Cerebellar cortex (tissue), 1 donor: Measurements from ENCODE around the gene XYLT1.

Experiments
- DNase-seq: peaks from one replicate; pipeline ENCODE4 v3.0.0-alpha.2; 2015; ENCODE audit warnings: low spot score

XYLT1 gene

DNA sequence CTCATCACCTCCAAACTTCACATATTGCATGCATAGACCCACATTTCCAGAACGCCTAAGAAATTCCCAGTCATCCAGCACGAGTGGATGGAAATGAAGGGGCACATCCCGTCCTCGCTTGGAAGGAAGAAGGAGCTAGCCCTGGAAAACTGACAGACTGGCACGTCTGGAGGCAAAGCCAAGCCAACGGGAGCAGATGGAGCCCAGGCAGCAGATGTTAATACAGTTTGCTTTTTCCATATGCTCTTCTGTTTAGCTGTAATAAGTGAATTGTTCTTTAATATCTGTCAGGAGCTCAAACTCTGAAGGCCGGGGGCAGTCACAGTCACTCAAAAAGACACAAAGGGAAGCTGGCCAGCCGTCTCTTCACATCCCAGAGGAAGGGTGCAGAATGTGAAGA lies 187.7 kb downstream of the XYLT1 start:
- DNase-seq, result peak; percentile 44

DNA sequence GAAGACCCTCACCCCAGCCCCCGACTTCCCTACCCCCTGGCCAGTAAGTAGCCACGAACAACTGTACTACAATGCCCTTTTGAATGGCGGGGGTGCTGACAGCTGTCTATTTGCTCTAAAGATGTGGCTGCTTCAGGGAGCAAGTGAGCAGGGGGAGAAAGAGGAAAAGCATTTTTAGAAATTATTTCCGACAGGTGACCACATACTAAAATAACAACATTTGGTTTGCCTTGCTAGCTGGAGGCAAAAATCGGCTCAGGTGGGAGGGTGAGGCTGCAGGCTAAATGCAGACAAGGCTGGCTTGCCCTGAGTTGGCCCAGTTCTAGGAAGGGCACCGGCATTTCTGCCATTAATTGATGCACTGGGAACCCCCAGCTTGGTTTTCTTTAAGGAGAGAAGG lies 188.5 kb downstream of the XYLT1 start:
- DNase-seq, result no peak

DNA sequence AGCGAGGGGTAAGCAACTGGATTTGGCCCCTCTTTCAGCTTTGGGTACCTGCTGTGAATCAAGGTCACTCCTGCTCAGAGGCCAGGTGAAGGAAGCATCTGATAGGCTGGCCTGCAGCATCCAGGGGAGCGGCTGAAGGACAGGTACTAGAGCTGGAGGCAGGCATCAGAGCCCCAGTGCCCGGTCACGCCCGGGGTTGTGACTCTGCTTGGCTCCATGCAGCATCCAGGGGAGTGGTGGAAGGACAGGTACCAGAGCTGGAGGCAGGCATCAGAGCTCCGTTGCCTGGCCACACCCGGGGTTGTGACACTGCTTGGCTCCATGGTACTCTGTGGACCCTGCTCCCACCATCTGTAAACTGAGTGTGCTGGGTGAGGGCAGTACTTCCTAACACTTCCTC lies 189.7 kb downstream of the XYLT1 start:
- no peak for DNase-seq

DNA sequence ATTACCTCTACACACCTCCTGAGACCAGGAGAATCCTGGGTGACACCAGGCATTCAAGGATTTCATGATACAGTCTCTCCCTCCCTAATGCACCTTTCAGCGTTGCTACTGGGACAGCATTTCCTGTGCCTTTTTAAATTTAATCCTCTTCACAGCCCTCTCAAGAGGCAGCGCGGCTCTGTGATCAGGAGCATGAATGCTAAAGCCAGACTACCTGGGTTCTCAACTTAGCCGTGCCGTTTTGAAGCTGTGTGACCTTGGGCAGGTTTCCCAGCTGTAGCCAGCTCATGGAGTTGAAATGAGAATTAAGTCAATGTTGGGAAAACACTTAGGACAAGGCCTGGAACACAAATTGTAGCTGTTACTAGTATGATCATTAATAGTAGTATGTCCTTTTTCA lies 191.8 kb downstream of the XYLT1 start:
- no peak for DNase-seq

DNA sequence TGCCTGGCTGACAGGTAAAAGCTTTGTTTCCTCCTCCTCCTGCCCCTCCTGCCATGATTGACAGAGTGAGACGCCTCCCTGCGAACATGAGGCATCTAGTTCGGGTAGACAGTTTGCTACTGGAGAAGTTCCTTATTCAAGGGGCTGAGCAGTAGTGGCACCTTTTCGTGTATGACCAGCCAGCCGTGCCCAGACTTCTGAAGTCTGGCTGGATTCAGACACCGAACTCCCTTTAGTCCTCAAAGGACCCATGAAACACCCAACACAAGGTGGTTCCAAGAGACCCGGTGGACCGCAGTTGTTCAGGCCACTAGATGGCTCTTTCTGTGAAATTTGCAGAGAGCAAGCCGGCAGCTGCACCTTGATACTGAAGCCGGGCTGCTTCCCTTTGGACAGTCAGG lies 192.8 kb downstream of the XYLT1 start:
- DNase-seq, result no peak

DNA sequence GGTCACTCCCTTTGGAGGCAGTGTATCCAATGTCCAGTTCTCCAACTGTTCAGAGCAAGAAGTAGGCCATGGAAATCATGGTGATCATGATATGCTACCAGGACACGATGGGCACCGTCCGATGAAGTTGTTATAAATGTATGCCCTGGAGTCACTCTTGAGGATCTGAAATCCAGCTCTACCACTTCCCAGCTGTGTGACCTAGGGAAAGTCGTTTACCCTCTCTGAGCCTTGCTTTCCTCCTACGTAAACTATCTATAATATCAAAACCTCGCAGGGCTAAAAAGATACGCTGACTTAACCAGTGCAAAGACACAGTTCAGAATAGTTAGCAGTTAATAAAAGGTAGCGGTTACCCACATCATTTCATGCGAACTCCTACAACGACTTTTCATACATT lies 194.2 kb downstream of the XYLT1 start:
- DNase-seq, result no peak

DNA sequence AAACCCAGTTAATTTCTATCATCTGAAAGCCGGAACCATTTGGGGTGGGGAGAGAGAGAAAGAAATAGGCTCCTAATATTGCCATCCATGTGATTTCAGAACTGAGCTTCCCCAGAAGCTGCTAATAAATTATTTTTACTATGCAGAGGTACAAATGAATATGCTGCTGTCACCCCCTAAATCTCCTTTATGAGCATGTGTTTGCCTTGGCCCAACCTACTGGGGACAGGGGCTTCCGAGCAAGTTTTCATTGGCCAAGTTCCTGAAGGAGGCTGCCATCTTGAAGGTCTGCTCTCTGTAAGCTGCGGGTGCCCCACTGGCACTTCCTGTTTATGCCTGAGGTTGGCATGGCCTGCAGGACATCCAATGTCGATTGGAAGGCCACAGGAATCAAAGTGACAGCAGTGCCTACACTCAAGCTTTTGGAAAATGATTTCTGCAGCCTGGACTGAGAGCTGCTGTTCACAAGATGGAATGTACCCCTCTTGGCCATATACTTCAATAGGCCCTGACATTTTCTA lies 194.7 kb downstream of the XYLT1 start:
- no peak for DNase-seq

DNA sequence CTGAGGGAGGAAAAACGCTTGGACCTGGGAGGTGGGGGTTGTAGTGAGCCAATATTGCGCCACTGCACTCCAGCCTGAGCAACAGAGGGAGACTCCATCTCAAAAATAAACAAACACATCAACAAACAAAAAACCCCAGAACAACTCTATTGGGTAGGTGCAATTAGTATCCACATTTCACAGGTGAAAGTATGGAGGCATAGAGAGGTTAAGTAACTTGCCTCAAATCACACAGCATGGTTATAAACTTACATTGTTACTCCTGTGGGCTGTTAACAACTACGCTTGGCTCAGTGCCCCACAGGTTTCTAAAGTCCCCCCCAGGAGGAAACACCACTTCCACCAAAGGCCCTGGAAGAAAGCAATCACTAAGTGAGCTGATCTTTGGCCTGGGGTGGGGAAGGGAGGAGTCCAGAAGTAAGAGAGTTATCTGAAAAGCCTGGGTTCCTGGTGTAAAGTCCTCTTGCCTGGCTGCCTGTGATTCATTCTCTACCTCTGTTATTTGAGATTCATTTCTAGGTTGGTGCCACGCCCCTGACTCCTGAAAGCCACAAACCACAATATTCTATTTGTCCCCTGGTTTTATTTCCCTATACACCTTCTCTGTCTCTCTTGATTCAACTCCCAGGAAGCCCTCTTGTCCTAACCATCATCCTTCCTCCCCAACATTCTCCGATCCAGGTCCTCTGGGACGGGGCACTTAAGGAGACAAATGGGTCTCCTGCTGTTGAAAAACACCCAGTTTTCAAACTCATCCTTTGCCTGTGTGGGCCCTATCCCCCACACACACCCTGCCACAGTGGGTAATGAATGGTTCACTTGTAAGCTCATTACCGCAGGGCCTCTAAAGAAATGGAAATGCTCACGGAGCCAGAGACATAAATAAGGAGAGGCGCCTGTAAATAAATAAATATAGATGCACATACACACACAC lies 195.4 kb downstream of the XYLT1 start:
- no peak for DNase-seq

DNA sequence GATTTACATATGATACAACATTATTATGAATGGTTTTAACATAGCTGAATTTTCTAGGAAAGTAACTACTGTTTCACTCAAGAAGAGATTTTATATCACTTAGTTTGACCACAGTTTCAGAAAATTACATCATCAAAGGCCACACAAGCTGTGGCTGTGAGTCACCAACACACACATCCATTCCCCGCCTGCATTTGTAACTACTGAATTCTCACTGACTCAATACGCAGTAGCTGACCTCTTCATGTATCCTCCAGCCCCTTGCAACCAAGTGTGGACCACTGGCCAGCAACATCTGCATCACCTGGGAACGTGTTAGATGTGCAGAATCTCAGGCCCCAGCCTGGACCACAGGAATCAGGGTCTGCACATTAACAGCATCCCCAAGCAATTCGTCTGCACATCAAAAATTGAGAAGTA lies 197.6 kb downstream of the XYLT1 start:
- DNase-seq, result no peak

DNA sequence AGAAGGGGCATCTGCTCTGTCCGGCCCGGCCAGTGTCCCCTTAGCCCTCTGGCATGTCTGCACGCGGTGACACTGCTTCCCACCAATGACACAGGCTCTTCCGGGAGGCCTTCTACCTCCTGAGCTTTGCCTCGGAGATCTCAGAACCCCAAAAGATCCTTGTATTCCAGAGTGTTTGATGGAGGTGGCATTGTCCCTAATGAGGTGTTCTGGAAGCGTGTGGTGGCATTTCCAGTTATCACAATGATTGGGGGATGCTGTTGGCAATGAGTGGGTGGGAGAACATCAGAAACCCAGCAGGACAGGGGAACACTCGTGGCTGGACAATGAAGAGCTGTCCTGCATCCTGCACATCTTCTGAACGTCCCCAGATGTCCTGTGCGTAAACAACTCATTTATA lies 198.0 kb downstream of the XYLT1 start:
- DNase-seq, result no peak

DNA sequence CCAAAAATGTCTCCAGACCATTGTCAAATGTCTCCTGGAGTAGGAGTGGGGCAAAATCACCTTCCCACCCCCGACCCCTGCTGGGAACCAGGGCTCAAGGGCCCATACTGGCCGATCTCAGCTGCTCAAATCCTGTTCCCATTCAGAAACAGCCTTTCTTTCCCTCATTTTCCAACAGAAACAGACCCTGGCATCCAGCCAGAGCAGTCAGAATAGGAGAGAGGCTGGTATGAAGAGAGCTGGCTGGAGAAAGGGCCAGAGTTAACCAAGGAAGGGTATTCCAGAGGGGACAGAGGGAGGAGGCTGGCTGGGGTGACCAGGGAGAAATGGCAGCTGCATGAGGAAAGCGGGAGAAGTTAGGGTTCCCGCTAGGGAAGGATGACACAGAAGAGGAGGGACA lies 199.1 kb downstream of the XYLT1 start:
- DNase-seq, result peak; percentile 12

DNA sequence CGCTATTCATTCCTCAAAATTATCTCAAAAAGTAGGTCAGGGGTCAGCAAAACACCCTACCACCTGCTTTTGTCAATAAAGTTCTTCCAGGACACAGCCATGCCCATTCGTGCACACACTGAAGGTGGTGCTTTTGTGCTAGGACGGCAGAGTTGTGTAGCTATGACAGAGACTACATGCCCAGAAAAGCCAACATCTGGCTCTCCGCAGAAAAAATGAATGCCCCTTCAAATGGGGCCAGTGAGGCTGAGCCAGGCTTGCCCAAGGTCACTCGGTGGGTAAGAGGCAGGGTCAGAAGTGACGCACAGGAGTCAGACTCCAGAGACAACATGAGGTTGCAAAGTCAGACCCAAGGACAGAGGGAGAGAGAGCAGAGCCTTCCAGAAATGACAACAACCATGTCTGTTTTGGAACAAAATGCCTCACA lies 200.1 kb downstream of the XYLT1 start:
- no peak for DNase-seq

DNA sequence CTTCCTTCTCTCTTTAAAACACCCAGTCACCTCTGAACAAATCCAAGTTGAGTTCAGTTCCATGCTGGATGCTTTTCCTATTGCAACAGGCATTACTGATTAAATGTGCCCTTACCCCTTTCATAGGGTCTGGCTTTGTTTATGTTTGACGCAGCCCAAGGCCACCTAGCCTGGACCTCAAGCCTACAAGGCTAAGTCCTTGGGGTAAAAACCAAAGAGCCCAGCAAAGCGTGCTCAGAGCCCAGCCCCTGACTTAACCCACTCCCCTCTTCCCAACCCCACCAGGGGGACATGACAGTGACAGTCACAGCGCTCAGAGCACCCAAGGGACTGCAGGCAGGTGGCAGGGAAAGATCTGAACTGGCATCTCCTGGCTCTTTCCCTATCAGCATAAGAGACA lies 200.6 kb downstream of the XYLT1 start:
- no peak for DNase-seq

DNA sequence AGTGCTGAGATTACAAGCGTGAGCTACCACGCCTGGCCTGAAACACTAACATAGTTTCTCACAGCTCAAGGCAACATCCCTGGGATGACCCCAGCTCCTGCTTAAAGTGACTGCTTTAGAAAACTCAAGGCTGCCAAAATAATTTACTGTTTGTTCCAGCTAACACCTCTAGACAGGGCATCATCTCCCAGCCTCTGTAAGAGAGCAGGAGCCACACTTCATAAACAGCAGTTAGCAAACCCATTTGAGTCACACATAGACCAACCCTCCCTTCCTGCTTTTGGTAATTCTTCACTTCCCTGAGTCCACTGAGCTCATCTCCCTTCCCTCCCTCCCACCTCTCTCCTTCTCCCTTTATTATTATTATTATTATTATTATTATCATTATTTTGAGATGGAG lies 201.3 kb downstream of the XYLT1 start:
- DNase-seq, result no peak

DNA sequence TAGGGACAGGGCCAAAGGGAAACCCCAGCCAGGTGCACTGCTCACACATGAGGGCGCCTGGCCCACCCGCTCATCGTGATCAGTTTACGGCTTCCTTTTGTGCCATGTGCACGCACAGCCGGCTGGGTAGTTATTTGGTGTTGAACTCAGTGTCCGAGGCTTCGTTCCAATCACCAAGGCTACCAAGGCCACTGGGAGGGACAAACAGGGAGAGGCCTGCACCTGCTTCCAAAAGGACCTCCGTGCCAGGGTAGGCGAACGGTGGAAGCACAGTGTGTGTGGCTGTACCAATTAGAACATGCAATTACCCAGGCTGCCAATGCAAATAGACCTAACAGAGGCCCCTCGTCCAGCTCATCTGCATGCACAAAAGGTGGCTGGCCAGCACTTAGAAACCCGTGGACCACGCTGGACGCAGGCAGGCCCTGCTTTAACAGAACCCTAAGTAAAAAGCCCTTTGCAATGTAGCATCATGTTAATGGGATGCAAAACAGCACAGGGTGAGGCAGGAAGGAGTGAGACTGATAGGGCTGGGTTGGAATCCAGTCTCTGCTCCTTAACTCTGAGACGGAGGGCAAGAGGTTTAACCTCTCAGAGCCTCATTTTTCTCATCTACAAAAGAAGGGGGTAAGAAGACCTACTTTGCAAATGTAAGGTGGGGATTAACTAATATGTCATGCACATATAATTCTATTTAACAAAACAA lies 204.0 kb downstream of the XYLT1 start:
- peak; percentile 21 for DNase-seq

DNA sequence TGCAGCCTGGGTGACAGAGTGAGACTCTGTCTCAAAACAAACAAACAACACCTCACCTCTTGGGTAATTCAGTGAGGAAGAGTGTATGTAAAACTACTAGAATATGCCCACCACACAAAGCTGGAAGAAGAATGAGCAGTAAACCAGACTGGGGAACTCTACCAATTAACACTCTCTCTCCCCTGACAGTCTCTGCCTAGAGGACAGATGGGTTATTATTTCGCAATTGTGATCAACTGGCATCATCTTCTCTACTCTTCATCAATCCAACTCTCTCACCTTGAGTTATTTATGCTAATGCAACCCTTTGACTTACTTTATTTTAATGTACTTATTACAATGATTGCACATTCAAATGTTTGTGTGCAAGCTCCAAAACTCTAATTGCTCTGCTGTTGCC lies 205.6 kb downstream of the XYLT1 start:
- no peak for DNase-seq

DNA sequence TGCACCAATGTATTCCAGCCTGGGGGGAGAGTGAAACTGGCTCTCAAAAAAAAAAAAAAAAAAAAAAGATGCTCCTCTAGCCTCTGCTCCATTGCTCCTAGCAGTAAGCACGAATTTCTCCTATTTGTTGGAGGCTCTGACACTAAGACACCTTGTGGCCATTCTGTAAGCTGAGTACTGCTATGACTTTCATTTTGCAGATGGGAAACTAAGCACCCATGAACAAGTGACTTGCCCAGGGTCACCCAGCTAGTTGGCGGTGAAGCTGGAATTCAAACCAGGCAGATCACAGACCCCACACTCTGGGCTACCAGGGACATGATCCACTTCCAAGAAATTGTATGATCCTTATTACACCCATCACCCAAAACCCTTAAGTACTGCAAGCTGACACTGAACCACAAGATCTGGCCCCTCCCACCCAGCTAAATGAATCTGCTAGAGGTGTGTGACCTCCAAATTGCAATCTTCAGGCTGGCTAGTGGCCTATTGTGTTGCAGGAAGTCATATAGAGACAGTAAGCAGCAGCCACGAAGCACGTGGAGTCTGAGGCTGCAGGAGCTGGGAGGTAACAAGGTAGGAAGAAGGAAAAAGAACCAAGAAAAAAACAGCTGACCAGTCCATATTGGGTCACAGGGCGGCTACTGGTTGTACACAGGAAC lies 209.4 kb downstream of the XYLT1 start:
- no peak for DNase-seq

DNA sequence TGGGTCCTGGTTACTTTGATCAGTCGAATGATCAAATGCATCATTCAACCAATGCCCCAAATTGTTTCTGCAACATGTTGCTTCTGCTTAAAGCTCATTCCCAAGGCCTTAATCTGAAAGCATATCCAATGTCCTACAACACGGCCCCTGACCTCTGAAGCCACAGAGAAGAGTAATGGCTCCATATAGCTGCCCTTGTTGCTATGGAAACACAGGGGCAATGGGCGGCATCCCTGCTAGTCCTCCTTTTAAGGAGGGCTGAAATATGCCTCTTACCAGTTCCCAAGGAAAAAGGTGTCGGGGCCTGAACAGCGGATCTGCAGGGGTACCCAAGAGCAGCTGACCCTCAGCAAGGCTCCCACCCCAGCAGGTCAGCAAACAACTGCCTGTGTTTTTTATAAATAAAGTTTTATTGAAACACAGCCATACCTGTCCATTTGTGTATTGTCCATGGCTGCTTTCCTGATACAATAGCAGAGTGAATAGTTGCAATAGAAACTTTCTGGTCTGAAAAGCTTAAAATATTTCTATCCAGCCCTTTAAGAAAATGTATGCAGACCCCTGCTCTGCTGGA lies 210.4 kb downstream of the XYLT1 start:
- no peak for DNase-seq

DNA sequence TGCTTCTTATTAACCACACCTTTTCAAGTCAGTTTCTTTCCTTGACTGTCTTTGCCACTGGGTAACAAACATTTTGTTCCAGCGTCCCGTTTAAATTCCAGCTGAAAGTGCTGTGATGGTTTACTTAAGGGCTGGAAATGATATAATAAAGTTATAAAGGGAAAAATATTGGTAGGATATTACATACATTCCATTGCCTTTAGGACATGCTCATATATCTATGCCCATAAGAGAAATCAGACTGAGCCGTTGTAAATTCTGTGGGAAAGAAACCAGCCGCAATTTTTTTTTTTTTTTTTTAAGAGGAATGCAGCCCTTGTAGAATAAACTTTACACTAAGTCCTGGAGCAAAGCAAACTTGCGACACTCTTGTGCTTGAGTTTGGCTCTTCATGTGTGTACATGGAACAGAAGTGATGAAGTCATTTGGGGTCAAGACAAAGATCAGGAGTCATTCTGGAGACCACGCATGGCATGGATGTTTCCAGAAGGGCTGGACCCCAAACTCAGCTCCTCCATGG lies 210.9 kb downstream of the XYLT1 start:
- DNase-seq, result no peak

DNA sequence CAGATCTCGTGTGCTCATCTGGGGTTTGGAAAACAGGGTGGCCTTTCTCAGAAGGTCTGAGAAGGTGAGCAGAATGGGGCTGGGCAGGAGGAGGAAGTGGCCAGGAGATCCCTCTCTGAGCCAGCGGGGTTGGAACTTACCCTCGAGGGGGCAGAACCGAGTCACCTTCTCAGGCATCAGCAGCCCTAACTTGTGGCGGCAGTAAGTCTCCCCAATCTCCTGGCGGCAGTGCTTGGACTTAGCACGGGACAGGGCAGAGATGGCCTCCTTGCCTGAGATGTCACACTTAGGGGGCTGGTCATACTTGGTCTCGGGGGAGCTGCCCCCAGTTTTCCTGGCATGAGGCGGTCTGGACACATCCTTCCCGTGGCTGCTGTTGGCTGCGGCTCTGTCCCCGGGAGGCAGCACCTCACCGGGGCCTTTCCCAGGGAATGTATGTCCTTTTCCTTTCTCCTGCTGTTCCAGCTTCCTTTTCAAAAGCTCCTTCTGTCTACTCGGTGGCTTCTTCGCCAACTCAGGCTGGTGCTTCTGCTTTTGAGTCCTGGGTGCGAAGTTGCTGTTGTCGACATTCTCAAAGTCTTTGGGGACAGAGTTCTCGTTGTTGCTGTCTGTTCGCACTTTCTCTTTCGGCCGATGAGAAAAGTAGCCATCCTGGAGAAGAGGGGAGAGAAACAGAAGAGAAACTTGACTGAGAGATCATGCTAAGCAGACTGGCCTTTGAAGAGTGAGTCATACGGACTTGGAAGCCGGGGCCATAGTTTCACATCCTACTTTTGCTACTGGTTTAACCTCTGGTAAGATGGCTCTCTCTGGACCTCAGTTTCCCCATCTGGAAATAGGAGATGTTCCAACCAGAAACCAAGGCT lies 211.7 kb downstream of the XYLT1 start:
- DNase-seq, result no peak

DNA sequence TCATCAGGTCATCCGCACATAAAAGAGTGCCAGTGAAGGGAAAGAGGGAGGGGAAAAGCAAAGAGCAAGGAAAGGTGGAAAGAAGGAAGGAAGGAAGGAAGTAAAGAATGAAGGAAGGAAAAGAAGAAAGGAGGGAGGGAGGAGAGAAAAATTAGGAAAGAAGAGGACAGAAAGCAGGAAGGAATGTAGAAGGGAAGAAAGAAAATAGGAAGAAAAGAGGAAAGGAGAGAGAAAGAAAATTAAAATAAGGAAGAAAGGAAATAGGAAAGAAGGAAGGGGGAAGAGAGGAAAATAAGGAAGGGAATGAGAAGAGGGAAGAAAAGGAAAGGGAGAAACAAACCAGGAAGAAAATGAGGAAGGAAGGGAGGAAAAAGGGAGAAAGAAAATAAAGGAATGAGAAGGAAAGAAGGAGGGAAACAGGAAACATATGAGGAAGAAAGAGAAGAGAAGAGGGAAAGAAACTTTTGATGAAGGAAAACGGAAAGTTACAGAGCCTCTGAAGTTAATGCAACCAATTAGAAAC lies 212.6 kb downstream of the XYLT1 start:
- DNase-seq, result no peak
